HuH-7.5 (cell line): Measurements from ENCODE around the gene FRK.

Experiments used
- DNase-seq: peaks from one replicate; pipeline ENCODE4 v3.0.0; 2011; ENCODE audit warnings: low spot score

FRK gene

GRCh38 chr6:115885636-115886366 is 174.9 kb downstream of the FRK start:
- no peak for DNase-seq

DNA sequence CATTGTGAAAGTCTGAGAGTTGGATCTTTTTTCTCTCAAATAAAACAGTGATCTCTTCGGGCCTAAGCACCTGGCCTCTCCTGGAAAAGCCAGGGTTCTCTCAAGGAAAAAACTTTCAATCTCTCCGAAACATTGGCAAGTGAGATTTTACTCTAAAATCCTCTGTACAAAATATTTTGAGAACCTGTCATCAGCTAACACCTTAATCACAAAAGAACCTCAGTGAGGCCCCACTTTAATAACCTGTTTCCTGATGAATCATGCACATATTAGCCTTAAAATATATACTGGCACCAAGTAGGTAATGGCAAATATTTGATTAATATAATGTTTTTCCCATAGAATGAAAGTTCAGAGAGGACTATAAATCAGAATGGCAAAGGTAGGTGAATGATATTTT is 177.9 kb downstream of the FRK start:
- no peak for DNase-seq

GRCh38 chr6:115882174-115882573 is 178.5 kb downstream of the FRK start:
- no peak for DNase-seq
